SW480 (cell line): ENCODE measurements around the gene RPP30.
"Not testable (repeated sequence)": the region's sequence is repeated elsewhere in the genome, so short reads cannot be mapped to it uniquely, and the experiment has no call there.

ENCODE experiments used
- DNase-seq: peaks from one replicate; pipeline ENCODE4 v3.0.0-alpha.2; 2016; ENCODE audit warnings: low spot score

The RPP30 gene

GRCh38 chr10:90871279-90871765 lies 452 bp upstream of the RPP30 start:
- DNase-seq: peak; percentile 72

GRCh38 chr10:90872648-90873020 lies 860 bp downstream of the RPP30 start:
- DNase-seq: no peak

DNA sequence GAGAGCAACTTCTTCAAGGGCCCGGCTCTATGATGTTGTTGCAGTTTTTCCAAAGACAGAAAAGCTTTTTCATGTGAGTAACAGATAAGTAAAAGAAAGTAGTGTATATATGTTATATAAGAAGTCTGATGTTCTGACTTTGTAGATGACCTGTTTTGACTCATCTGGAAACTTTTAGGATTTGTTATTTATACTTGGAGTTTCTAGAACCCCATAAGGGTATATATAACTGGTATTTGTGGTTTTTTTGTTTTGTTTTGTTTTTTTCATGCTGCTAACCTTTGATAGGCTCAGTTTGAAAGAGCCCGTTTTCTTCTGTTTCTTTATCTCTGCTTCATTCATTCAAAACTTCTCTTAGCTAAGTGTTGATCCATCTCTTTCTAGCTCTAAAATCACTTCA lies 7.3 kb downstream of the RPP30 start:
- no peak for DNase-seq

- DNase-seq: peak; percentile 21
These were observed 8.4 kb downstream of the RPP30 start for GRCh38 chr10:90880059-90880719.

GRCh38 chr10:90884431-90884830 lies 12.7 kb downstream of the RPP30 start:
- DNase-seq: no peak

DNA sequence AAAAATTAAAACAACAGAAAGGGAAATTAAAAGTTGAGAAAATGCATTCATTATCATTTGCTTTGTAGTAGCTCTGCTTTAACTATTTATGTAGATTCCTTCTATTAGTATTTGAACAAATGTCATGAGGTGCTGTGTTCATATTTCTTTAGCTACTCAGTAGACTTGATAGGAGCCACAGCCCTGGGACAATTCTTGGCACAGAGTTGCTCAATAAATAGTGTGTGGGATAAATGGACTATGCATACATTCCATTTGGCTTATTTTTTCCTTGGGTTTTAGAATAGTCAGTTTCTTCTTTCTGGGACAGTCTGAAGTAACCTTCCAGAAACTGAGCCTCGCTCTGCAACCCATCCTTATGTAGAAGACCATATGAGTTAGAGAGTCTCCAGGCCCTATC lies 13.4 kb downstream of the RPP30 start:
- DNase-seq: no peak

GRCh38 chr10:90887555-90887954 lies 15.8 kb downstream of the RPP30 start:
- DNase-seq: no peak

DNA sequence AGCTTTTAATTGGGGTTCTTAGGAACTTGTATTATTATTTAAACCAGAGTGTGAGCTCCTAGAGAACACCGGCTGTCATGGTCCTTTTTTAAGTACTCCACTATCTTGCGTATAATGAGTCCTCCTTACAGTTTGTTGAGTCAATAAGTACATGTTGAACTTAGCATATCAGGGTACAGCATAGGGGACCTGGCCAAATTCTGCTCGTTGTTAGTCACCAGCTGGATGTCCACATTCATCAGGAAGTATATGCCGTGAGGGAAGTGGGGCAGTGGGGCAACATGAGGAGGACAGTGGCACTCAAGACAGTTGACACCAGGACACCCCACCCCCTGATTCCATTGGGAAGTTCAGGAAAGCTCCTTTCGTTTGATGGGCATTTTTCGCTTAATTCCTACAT lies 16.6 kb downstream of the RPP30 start:
- DNase-seq: no peak

- no peak for DNase-seq
These were observed 17.9 kb downstream of the RPP30 start for GRCh38 chr10:90889636-90890035.

- DNase-seq: no peak
These were observed 18.6 kb downstream of the RPP30 start for GRCh38 chr10:90890347-90890746.

GRCh38 chr10:90893190-90893589 lies 21.4 kb downstream of the RPP30 start:
- no peak for DNase-seq

DNA sequence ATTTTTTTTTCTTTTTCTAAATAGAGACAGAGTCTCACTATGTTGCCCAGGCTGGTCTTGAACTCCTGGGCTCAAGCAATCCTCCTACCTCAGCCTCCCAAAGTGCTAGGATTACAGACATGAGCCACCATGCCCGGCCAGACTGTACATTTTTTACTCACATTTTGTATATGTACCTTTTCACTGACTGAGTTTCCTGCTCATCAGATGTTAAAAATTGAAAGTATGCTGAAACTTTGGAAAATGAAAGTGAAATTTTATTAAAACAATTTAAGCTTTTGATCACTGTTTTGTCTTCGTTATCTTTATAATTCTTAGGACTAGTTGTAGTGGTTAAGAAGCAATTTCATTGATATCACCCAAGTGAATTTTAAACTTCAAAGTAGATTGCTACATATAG lies 25.1 kb downstream of the RPP30 start:
- DNase-seq: not testable (repeated sequence)

GRCh38 chr10:90905925-90906324 lies 34.2 kb downstream of the RPP30 start:
- no peak for DNase-seq

DNA sequence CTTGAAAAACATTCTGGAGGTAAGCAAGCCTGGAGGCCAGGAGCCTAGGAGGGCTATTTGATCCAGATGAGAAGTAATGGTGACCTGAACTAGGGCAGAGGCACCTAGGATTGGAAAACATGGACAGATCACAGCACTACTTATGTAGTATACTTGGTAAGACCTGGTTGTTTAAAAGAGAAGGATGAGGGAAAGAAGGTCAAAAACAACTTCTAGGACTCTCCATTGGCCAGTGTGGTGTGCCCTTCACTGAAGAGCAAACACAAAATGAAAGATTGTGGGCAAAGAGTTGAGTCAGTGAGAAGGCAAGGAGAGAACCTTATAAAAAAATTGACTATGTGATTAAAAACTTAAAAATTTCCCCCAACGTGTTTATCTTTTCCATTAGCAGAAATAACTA lies 34.8 kb downstream of the RPP30 start:
- no peak for DNase-seq

GRCh38 chr10:90911133-90912051 lies 39.6 kb downstream of the RPP30 start:
- peak; percentile 82 for DNase-seq

- DNase-seq: peak; percentile 20
These were observed 40.4 kb downstream of the RPP30 start for GRCh38 chr10:90912174-90912573.

- DNase-seq: no peak
These were observed 41.2 kb downstream of the RPP30 start for GRCh38 chr10:90912854-90913479.

DNA sequence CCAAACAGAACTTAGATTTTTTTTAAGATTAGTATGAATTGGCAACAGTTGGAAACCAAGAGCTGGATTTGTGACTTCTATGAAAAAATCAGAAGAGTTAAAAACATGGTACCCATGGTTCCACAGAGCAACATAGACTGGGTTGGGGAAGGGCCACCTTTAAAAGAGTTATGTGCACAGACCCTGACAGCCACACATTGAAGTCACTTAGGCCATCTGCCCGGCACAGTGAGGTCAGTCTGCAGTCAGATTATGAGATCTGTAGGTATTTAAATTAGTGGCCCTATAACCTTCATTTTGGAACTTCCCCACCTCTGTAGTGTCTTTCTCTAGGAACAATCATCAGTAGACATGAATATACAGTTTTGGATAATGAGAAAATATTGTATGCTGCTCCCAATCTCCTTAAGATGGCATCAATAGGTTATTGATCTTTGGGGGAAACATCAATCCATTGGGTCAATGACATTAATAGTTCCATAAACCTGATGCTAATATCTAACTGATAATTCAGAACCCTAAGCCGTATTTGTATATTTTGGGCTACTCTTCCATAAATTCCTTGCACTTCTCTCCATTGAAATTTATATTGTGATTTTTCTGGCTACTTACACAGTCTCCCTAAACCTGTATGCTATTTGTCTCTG lies 42.1 kb downstream of the RPP30 start:
- DNase-seq: no peak

- DNase-seq: no peak
These were observed 43.4 kb downstream of the RPP30 start for GRCh38 chr10:90914992-90915765.

GRCh38 chr10:90915766-90916075 lies 43.9 kb downstream of the RPP30 start:
- DNase-seq: no peak

GRCh38 chr10:90916392-90917237 lies 44.8 kb downstream of the RPP30 start:
- no peak for DNase-seq
